Gastroesophageal sphincter (tissue), 3 donors: ENCODE results near the gene TP63.

Experiments
- POLR2A ChIP-seq, 2 donors: fragments of 450-650 bp; IDR thresholded peaks; one replicate each; pipeline ENCODE4 v1.6.1; 2017; ENCODE audit warnings: antibody characterized with exemption in 2 of 2, mild to moderate bottlenecking in 2 of 2, moderate library complexity in 1 of 2
- TF ChIP-seq, protein P1 (sequence below), 4 experiments: fragments of 200-600 bp in 2 of 4; fragments of 450-650 bp in 2 of 4; sonication (generic) in 1 of 4; IDR thresholded peaks; one replicate each; pipeline ENCODE4 v1.5.1; 2017 to 2019; ENCODE audit warnings: antibody characterized with exemption in 4 of 4, mild to moderate bottlenecking in 2 of 4, moderate library complexity in 2 of 4

DNA sequence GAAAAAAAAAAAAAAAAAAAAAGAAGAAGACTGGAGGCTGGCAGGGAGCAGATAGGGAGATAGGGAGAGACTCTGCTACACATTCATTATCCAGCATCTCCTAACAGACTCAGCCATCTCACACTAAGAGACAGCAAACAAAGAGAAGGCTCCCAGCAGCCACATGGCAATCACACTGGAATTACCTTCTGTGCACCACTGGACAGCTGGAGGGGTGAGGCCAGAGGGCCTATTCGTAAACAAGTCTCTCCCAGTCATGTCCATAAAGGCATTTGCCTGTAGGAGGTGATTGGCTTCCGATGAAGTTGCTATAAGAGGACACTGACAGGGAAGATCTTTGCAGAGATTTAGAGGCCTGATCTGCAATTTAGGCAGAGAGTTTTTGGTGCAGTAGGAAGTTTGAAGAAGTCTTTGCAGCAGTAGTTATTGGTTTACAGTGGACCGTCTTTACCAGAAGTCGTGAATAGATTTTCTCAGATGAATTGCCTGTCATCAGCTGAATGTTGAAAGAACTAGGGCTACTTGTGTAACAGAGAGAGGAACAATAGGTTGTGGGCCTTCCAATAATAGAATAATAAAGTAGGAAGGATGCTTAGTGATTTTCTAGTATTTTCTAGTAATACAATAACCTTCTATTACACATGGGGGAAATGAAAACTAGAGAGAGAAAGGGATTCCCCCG, 89.7 kb downstream of the TP63 start:
- TF ChIP-seq, protein P1, sequence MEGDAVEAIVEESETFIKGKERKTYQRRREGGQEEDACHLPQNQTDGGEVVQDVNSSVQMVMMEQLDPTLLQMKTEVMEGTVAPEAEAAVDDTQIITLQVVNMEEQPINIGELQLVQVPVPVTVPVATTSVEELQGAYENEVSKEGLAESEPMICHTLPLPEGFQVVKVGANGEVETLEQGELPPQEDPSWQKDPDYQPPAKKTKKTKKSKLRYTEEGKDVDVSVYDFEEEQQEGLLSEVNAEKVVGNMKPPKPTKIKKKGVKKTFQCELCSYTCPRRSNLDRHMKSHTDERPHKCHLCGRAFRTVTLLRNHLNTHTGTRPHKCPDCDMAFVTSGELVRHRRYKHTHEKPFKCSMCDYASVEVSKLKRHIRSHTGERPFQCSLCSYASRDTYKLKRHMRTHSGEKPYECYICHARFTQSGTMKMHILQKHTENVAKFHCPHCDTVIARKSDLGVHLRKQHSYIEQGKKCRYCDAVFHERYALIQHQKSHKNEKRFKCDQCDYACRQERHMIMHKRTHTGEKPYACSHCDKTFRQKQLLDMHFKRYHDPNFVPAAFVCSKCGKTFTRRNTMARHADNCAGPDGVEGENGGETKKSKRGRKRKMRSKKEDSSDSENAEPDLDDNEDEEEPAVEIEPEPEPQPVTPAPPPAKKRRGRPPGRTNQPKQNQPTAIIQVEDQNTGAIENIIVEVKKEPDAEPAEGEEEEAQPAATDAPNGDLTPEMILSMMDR (IDR thresholded peaks at IDR 0.05): no peak
- TF ChIP-seq POLR2A (IDR thresholded peaks at IDR 0.05): no peak
